VCaP (cell line): ENCODE measurements around the gene TGFB1I1.

Experiments used
- H3K27ac ChIP-seq: fragments of 450-650 bp; 2 replicates; pipeline ENCODE4 v1.5.1; 2017
- TF ChIP-seq, protein P1 (sequence below): fragments of 450-650 bp; conservative IDR thresholded peaks from 2 replicates; pipeline ENCODE4 v1.5.1; 2017; ENCODE audit warnings: mild to moderate bottlenecking, moderate library complexity

TGFB1I1 gene

GRCh38 chr16:31487720-31488467, 15.9 kb downstream of the TGFB1I1 start:
- no peak overlapping the region for H3K27ac ChIP-seq
- TF ChIP-seq, protein P1, sequence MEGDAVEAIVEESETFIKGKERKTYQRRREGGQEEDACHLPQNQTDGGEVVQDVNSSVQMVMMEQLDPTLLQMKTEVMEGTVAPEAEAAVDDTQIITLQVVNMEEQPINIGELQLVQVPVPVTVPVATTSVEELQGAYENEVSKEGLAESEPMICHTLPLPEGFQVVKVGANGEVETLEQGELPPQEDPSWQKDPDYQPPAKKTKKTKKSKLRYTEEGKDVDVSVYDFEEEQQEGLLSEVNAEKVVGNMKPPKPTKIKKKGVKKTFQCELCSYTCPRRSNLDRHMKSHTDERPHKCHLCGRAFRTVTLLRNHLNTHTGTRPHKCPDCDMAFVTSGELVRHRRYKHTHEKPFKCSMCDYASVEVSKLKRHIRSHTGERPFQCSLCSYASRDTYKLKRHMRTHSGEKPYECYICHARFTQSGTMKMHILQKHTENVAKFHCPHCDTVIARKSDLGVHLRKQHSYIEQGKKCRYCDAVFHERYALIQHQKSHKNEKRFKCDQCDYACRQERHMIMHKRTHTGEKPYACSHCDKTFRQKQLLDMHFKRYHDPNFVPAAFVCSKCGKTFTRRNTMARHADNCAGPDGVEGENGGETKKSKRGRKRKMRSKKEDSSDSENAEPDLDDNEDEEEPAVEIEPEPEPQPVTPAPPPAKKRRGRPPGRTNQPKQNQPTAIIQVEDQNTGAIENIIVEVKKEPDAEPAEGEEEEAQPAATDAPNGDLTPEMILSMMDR: no peak

- TF ChIP-seq, protein P1: no peak
These were observed 16.7 kb downstream of the TGFB1I1 start for GRCh38 chr16:31488468-31489297.

GRCh38 chr16:31489298-31489564, 17.3 kb downstream of the TGFB1I1 start:
- TF ChIP-seq, protein P1: no peak
- H3K27ac ChIP-seq: no peak overlapping the region

More at GRCh38 chr16:31488468-31489297, 16.7 kb downstream of the TGFB1I1 start:
- no peak overlapping the region for H3K27ac ChIP-seq

DNA sequence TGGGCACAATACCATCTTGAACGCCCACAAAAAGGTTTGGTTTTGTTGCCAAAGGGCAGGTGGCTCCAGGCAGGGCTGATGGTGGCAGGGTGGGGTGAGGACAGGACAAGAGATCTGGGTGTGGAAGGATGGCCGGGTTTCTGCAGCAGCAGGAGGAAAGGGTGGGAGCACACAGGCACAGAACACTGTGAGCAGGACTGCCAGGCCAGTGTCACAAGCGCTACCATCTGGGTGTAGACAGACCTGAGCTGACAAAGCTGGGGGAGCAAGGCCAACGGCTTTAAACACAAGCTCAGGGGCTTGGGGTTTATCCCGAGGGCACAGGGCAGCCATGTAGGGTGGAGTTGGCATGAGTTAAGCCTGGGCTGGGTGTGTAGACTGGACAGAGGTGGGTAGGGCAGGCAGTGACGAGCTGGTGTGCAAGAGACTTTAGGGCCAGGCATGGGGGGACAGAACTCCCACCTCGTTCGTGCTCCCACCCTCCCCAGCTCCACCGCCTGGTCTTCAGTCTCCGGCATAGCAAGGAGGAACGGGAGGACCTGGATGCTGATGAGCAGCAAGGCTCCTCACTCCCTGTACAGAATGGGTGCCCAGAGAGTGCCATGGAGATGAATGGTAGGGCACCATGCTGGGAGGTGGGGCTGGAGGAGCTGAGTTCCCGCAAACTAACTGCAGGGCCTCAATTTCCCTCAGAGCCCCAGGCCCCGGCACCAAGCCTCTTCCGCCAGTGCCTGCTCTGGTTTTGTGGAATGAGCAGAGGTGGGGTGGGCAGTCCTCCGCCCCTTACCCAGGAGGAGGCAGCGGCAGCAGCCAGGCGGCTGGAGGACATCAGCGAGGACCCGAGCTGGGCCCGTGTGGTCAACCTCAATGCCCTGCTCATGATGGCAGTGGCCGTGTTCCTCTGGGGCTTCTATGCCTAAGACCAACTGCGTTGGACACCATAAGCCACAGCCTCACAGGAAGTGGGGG, 17.9 kb downstream of the TGFB1I1 start:
- no peak overlapping the region for H3K27ac ChIP-seq
- TF ChIP-seq, protein P1: no peak

DNA sequence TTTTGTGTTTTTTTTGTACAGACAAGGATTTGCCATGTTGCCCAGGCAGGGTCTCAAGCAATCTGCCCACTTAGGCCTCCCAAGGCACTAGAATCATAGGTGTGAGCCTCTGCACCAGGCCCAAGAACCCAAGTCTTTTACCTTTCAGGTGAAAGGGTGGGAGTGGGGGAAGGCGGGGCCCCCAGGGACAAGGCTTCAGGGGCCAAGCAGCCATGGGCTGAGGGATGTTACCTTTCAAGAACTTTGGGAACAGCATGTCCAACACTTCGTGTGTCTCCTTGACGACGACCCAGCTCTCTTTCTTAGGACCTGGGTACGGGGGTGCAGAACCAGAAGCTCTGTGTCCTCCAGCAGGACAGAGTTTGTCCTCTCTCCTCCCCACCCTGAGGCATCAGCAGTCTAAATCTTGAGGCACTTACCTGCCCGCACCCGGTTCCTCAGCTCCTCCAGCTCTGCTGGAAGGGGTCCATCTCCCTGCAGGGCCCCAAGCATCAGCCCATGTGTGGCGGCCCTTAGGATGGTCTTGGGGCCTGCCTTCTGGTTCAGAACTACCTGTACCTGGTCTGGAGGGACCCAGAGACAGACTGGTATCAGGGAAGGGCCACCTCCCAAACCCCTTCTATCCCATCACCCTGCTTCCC, 19.9 kb downstream of the TGFB1I1 start:
- H3K27ac ChIP-seq: no peak overlapping the region
- TF ChIP-seq, protein P1: no peak

- H3K27ac ChIP-seq: no peak overlapping the region
- TF ChIP-seq, protein P1: no peak
These were observed 21.7 kb downstream of the TGFB1I1 start for GRCh38 chr16:31493506-31494125.
